Chondrocyte (in vitro differentiated cells): ENCODE measurements around the gene NLRP1. TPM values are rescaled to one million over a fixed set of nuclear protein-coding genes. Genes with fewer than 3 reads are reported as not detected.

Source experiments
- DNase-seq: peaks from one replicate; pipeline ENCODE4 v3.0.0; 2021; ENCODE audit warnings: mixed read lengths, low spot score
- H3K27ac Mint-ChIP-seq: one replicate; pipeline ENCODE4 v1.8.0; 2021; ENCODE audit warnings: mild to moderate bottlenecking, moderate library complexity, mixed read lengths; ENCODE audit not compliant: unreplicated experiment
- H3K27me3 Mint-ChIP-seq: 2 replicates; pipeline ENCODE4 v1.8.0; 2021; ENCODE audit warnings: low read depth, mixed read lengths
- H3K36me3 Mint-ChIP-seq: 2 replicates; pipeline ENCODE4 v1.8.0; 2021; ENCODE audit warnings: low read depth, mixed read lengths
- H3K4me1 Mint-ChIP-seq: 2 replicates; pipeline ENCODE4 v1.8.0; 2021; ENCODE audit warnings: low read depth, mild to moderate bottlenecking, mixed read lengths
- H3K4me3 Mint-ChIP-seq: one replicate; pipeline ENCODE4 v1.8.0; 2021; ENCODE audit warnings: mild to moderate bottlenecking, moderate library complexity, mixed read lengths; ENCODE audit not compliant: unreplicated experiment
- H3K9me3 Mint-ChIP-seq: 2 replicates; pipeline ENCODE4 v1.8.0; 2021; ENCODE audit warnings: low read depth, mixed read lengths
- total RNA-seq: library from RNA; stranded (reverse); gene quantifications from 3 replicates; pipeline ENCODE4 v1.2.1, GENCODE V29; 2021
- TF ChIP-seq, protein P1 (sequence below): fragments of 200-600 bp; sonication (generic); IDR thresholded peaks from 2 replicates; pipeline ENCODE4 v1.5.0; 2021; ENCODE audit warnings: antibody characterized with exemption, mild to moderate bottlenecking, moderate library complexity

The NLRP1 gene
- total RNA-seq, 1 donor from 2014 or later = 24.8 TPM

- no peaks in the 10 kb centered on the region for H3K36me3 Mint-ChIP-seq
- H3K27ac Mint-ChIP-seq = no peak overlapping the region
- TF ChIP-seq, protein P1, sequence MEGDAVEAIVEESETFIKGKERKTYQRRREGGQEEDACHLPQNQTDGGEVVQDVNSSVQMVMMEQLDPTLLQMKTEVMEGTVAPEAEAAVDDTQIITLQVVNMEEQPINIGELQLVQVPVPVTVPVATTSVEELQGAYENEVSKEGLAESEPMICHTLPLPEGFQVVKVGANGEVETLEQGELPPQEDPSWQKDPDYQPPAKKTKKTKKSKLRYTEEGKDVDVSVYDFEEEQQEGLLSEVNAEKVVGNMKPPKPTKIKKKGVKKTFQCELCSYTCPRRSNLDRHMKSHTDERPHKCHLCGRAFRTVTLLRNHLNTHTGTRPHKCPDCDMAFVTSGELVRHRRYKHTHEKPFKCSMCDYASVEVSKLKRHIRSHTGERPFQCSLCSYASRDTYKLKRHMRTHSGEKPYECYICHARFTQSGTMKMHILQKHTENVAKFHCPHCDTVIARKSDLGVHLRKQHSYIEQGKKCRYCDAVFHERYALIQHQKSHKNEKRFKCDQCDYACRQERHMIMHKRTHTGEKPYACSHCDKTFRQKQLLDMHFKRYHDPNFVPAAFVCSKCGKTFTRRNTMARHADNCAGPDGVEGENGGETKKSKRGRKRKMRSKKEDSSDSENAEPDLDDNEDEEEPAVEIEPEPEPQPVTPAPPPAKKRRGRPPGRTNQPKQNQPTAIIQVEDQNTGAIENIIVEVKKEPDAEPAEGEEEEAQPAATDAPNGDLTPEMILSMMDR = no peak
- H3K4me3 Mint-ChIP-seq = no peak overlapping the region
- no peak for DNase-seq
- no peaks in the 10 kb centered on the region for H3K4me1 Mint-ChIP-seq
- H3K27me3 Mint-ChIP-seq = peaks cover 33% of the 10 kb centered on the region
- H3K9me3 Mint-ChIP-seq = peaks cover 8% of the 10 kb centered on the region
These were observed 31.2 kb upstream of the NLRP1 start for GRCh38 chr17:5615476-5615875.

GRCh38 chr17:5610956-5611355, 26.6 kb upstream of the NLRP1 start:
- H3K36me3 Mint-ChIP-seq = no peaks in the 10 kb centered on the region
- no peak overlapping the region for H3K27ac Mint-ChIP-seq
- DNase-seq = no peak
- peaks cover 8% of the 10 kb centered on the region for H3K9me3 Mint-ChIP-seq
- H3K4me3 Mint-ChIP-seq = no peak overlapping the region
- peaks cover 38% of the 10 kb centered on the region for H3K27me3 Mint-ChIP-seq
- TF ChIP-seq, protein P1 = no peak
- H3K4me1 Mint-ChIP-seq = no peaks in the 10 kb centered on the region

- TF ChIP-seq, protein P1 = no peak
- Mint-ChIP-seq H3K36me3 (no peaks in the 10 kb centered on the region), H3K4me1 (no peaks in the 10 kb centered on the region), H3K27ac (no peak overlapping the region), H3K27me3 (peaks cover 31% of the 10 kb centered on the region), H3K4me3 (no peak overlapping the region), H3K9me3 (peaks cover 8% of the 10 kb centered on the region)
- no peak for DNase-seq
These were observed 24.2 kb upstream of the NLRP1 start for GRCh38 chr17:5608399-5609112.

DNA sequence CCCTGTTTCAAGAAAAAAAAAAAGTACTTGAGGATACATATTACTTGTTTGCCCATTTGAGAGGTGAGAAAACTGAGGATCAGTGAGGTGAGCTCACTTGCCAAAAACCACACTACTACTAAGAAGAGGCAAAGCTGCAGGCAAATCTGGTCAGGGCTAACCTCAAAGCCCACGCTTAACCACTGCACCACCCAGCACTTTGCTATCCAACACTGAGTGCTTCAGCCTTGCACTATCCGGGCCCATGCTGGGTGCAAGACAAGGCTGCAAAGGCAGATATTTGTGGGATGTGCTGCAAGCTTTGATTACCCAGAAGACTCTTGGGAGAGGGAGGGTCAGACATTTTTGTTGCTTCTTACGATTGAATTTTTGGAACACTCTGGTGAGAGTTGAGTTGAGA, 23.6 kb upstream of the NLRP1 start:
- DNase-seq = no peak
- Mint-ChIP-seq H3K27ac (no peak overlapping the region), H3K27me3 (peaks cover 30% of the 10 kb centered on the region), H3K4me3 (no peak overlapping the region), H3K9me3 (peaks cover 8% of the 10 kb centered on the region), H3K4me1 (no peaks in the 10 kb centered on the region), H3K36me3 (no peaks in the 10 kb centered on the region)
- TF ChIP-seq, protein P1 = no peak

DNA sequence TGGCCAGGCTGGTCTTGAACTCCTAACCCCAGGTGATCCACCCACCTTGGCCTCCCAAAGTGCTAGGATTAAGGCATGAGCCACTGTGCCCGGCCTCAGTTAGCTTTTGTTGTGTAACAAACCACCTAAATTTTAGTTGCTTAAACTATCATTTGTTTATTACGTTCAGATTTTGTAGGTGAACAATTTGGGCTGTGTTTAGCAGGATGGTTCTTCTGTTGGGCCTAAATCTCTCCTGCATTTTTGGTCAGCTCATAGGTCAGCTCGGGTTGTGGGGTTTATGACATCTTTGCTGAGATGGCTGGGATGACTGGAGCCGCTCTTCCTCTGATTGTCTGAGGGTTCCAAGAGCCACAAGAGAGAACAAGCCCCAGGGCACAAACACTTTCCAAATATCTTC, 21.1 kb upstream of the NLRP1 start:
- peaks cover 44% of the 10 kb centered on the region for H3K27me3 Mint-ChIP-seq
- TF ChIP-seq, protein P1 = no peak
- no peaks in the 10 kb centered on the region for H3K36me3 Mint-ChIP-seq

More for the DNA sequence above, 21.1 kb upstream of the NLRP1 start:
- H3K4me3 Mint-ChIP-seq = no peak overlapping the region
- no peak overlapping the region for H3K27ac Mint-ChIP-seq
- H3K4me1 Mint-ChIP-seq = no peaks in the 10 kb centered on the region
- H3K9me3 Mint-ChIP-seq = no peaks in the 10 kb centered on the region
- no peak for DNase-seq
